ENCODE measurements around the gene CACNA1B.

- TF ChIP-seq POLR2A (IDR thresholded peaks at IDR 0.05) (no peak), POLR2AphosphoS5 (IDR thresholded peaks at IDR 0.05) (no peak)
- TF ChIP-seq, protein P1, sequence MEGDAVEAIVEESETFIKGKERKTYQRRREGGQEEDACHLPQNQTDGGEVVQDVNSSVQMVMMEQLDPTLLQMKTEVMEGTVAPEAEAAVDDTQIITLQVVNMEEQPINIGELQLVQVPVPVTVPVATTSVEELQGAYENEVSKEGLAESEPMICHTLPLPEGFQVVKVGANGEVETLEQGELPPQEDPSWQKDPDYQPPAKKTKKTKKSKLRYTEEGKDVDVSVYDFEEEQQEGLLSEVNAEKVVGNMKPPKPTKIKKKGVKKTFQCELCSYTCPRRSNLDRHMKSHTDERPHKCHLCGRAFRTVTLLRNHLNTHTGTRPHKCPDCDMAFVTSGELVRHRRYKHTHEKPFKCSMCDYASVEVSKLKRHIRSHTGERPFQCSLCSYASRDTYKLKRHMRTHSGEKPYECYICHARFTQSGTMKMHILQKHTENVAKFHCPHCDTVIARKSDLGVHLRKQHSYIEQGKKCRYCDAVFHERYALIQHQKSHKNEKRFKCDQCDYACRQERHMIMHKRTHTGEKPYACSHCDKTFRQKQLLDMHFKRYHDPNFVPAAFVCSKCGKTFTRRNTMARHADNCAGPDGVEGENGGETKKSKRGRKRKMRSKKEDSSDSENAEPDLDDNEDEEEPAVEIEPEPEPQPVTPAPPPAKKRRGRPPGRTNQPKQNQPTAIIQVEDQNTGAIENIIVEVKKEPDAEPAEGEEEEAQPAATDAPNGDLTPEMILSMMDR (IDR thresholded peaks at IDR 0.05): no peak
Measured at GRCh38 chr9:137875846-137876245, 1.7 kb upstream of the CACNA1B start.

All from suprapubic skin (tissue), 4 donors.